ENCODE measurements around the gene NRG4.
A peak's percentile ranks its signal among the peaks of the same experiment; 100 is the strongest.
"Not testable (repeated sequence)": the region's sequence is repeated elsewhere in the genome, so short reads cannot be mapped to it uniquely, and the experiment has no call there.

Gene NRG4

GRCh38 chr15:75926931-75927330 is 85.3 kb downstream of the NRG4 start:
- no peak for DNase-seq (ENCODE audit: low spot score)

DNA sequence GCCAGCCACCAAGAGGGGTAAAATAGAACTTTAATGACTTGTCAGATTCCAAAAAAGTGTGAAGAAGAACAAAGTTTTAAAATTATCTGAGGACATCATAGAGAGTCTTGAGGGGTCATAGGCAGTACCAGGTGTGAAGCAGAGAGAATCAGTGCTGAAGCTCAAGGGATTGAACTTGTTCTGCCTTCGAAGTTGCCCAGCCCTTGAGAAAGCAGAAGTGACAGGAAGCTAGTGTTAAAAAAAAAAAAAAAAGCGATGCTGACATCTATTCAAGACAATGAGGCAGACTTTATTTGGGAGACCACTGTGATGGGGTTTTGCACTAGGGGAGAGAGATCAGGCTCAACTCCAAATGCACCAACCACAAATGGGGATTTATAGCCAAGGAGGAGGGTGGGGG is 86.8 kb downstream of the NRG4 start:
- DNase-seq (ENCODE audit: low spot score): no peak

DNA sequence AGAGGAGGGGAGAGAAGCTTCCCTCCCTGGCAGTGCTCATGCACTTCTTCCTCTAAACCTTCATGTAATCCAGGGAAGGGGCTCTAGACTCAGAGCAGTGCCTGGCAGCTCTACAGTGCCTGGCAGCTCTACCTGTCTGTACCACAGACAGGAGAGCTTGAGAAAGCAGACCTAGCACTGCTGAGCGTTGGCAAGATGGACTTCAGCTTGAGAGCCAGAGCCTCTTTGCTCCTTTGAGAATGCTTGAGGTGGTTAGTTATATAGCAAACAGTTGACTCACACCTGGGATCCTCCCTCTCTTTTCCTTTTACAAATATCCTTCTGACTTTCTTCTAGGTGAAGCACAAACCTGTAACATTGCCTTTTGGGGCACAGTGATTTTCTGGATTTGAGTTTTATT is 87.6 kb downstream of the NRG4 start:
- no peak for DNase-seq (ENCODE audit: low spot score)

GRCh38 chr15:75923756-75924155 is 88.5 kb downstream of the NRG4 start:
- no peak for DNase-seq (ENCODE audit: low spot score)

- DNase-seq (ENCODE audit: low spot score): no peak
Observed at GRCh38 chr15:75921732-75922703, 90.2 kb downstream of the NRG4 start.

DNA sequence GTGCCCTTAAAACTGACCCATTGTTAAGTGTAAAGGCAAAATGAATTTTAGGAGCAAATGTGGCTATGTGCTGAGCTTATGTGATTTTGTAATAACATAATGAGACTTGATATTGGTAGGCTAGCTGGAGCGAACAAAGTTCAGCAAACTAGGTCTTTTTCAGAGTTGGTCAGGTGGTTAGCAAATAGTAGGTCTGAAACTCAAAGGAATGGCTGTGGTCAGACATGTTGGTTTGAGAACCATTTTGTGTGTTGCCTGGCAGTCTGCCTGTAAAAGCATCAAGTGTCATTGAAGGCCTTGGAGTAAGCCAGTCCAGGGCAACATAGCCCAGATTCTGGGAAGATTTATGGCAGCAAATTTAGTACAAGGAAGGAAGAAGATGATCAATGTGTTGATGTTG is 92.1 kb downstream of the NRG4 start:
- DNase-seq (ENCODE audit: low spot score): no peak

DNA sequence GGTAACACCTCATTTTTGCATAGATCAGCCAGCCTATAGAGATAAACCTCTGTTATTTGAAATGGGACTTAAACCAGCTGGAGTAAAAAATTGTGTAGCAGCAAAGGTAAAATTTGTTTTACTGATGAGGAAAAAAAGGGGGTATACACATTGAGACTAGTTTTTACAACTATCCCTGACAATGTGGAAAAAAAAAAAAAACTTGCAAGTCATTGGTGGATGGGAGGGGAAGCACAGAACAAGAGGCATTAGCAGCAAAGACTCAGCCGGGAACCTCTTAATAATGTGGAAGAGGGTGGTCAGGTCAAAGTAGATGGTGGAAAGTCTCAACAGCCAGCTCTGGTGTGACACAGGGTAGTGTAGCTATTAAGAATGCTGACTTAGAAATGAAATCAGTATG is 94.1 kb downstream of the NRG4 start:
- no peak for DNase-seq (ENCODE audit: low spot score)

GRCh38 chr15:75916978-75917377 is 95.2 kb downstream of the NRG4 start:
- DNase-seq (ENCODE audit: low spot score): no peak

- DNase-seq (ENCODE audit: low spot score): not testable (repeated sequence)
Observed at GRCh38 chr15:75910355-75910754, 101.9 kb downstream of the NRG4 start.

DNA sequence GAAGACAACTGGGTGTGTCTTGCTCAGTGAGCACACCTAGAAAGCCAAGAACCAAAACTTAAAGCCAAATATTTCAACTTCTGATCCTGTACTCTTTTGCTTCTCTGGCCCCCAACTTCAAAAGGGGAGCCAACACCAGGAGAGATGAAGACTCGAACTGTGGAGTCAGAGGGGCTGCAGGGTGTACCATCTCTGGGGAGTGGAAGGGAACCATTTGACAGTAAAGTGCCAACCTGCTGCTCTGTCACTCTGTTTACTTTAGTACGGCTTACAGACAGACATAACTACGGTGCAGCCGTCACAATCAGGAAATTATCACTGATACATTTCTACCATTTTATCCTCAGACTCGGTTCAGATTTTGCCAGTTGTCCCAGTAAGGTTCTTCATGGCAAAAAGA is 107.0 kb downstream of the NRG4 start:
- no peak for DNase-seq (ENCODE audit: low spot score)

- DNase-seq (ENCODE audit: low spot score): peak; percentile 57
Observed at GRCh38 chr15:75903331-75904239, 108.6 kb downstream of the NRG4 start, which contains the start of gene FBXO22. Gene FBXO22, plus strand, starts transcription at chr15:75903878. Its CDS starts 86 bp downstream, at chr15:75903964.

DNA sequence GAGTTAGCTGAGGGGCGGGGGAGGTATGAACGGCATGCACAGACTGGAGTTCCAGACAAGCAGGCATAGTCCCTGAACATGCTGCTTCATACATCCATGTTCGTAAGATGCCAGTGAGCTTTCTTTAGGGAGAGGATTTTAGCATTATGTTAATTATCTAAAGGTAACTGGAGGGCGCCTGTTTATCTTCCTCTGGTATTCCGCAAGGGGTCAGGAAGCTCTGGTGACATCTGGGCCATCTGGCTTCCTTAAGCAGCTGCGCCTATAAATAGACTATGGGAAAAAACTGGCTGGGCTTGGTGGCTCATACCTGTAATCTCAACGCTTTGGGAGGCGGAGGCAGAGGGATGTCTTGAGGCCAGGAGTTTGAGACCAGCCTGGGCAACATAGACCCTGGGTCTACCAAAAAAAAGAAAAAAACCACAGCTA is 110.1 kb downstream of the NRG4 start:
- no peak for DNase-seq (ENCODE audit: low spot score)

GRCh38 chr15:75900577-75900976 is 111.6 kb downstream of the NRG4 start:
- no peak for DNase-seq (ENCODE audit: low spot score)

GRCh38 chr15:75895731-75896130 is 116.5 kb downstream of the NRG4 start:
- DNase-seq (ENCODE audit: low spot score): no peak

- no peak for DNase-seq (ENCODE audit: low spot score)
Observed at GRCh38 chr15:75891895-75892294, 120.3 kb downstream of the NRG4 start.
